Mesodermal cell (in vitro differentiated cells): ENCODE results near the gene SRSF3.
"Not testable (repeated sequence)": the region's sequence is repeated elsewhere in the genome, so short reads cannot be mapped to it uniquely, and the experiment has no call there.

Experiments
- H3K27ac ChIP-seq: 2 replicates; pipeline ENCODE4 v1.7.0; 2013; ENCODE audit warnings: mild to moderate bottlenecking, low read depth, low read length, moderate library complexity; ENCODE audit not compliant: severe bottlenecking
- H3K36me3 ChIP-seq: 2 replicates; pipeline ENCODE4 v1.7.1; 2013; ENCODE audit warnings: mild to moderate bottlenecking, low read length, moderate library complexity; ENCODE audit not compliant: control insufficient read depth, insufficient read depth
- H3K4me1 ChIP-seq: one replicate; pipeline ENCODE4 v1.7.1; 2013; ENCODE audit warnings: mild to moderate bottlenecking, low read length; ENCODE audit not compliant: insufficient read depth, control insufficient read depth, poor library complexity, severe bottlenecking
- H3K4me3 ChIP-seq: 2 replicates; pipeline ENCODE4 v1.7.0; 2013; ENCODE audit warnings: low read length, control low read depth, mild to moderate bottlenecking; ENCODE audit not compliant: insufficient read depth, poor library complexity, severe bottlenecking; ENCODE audit errors: extremely low read depth
- H3K9me3 ChIP-seq: 2 replicates; pipeline ENCODE4 v1.7.1; 2013; ENCODE audit warnings: mild to moderate bottlenecking, low read length, moderate library complexity; ENCODE audit not compliant: control insufficient read depth
- WGBS, 2 experiments: methylation state at CpG; one replicate each; pipeline ENCODE4 v1.1.5; 2013; ENCODE audit warnings: missing lambda C conversion rate in 2 of 2; ENCODE audit not compliant: insufficient coverage in 2 of 2; 5-methylcytosine and 5-hydroxymethylcytosine counted together

SRSF3 gene

GRCh38 chr6:36577301-36577700 is 16.9 kb upstream of the SRSF3 start:
- 60 to 86% methylated on average over 1 of the region's 2 CpGs for WGBS, 2 experiments
- Histone ChIP-seq H3K36me3 (no peaks in the 10 kb centered on the region), H3K4me1 (peaks cover 35% of the 10 kb centered on the region), H3K27ac (peak overlapping the region; percentile 74), H3K9me3 (no peaks in the 10 kb centered on the region), H3K4me3 (no peak overlapping the region)

- no peak overlapping the region for H3K4me3 ChIP-seq
- no peaks in the 10 kb centered on the region for H3K36me3 ChIP-seq
- no peaks in the 10 kb centered on the region for H3K9me3 ChIP-seq
- 94 to 95% methylated on average over 4 of the region's 5 CpGs for WGBS, 2 experiments
- H3K27ac ChIP-seq: peak overlapping the region; percentile 74
- H3K4me1 ChIP-seq: peaks cover 35% of the 10 kb centered on the region
These were observed 16.1 kb upstream of the SRSF3 start for GRCh38 chr6:36578030-36578429.

GRCh38 chr6:36578431-36578830 is 15.7 kb upstream of the SRSF3 start:
- WGBS, 2 experiments: 95% methylated on average over 4 of the region's 4 CpGs; no CpG with 5 or more reads in 1 of the 2 experiments
- Histone ChIP-seq H3K9me3 (no peaks in the 10 kb centered on the region), H3K27ac (peak overlapping the region; percentile 74), H3K4me1 (peaks cover 35% of the 10 kb centered on the region), H3K36me3 (no peaks in the 10 kb centered on the region), H3K4me3 (no peak overlapping the region)

- Histone ChIP-seq H3K36me3 (no peaks in the 10 kb centered on the region), H3K9me3 (no peaks in the 10 kb centered on the region), H3K4me1 (peaks cover 35% of the 10 kb centered on the region), H3K4me3 (no peak overlapping the region), H3K27ac (peak overlapping the region; percentile 79)
- WGBS, 2 experiments: 84 to 95% methylated on average over 2 to 4 of the region's 8 CpGs
These were observed 14.0 kb upstream of the SRSF3 start for GRCh38 chr6:36580184-36580526.

- H3K36me3 ChIP-seq: no peaks in the 10 kb centered on the region
- H3K27ac ChIP-seq: no peak overlapping the region
- no peaks in the 10 kb centered on the region for H3K9me3 ChIP-seq
- H3K4me3 ChIP-seq: no peak overlapping the region
- 67 to 88% methylated on average over 3 of the region's 4 CpGs for WGBS, 2 experiments
- H3K4me1 ChIP-seq: peaks cover 39% of the 10 kb centered on the region
These were observed 12.4 kb upstream of the SRSF3 start for GRCh38 chr6:36581716-36582115.

- WGBS, 2 experiments: 71% methylated on average over 1 of the region's 1 CpG; no CpG with 5 or more reads in 1 of the 2 experiments
- Histone ChIP-seq H3K9me3 (no peaks in the 10 kb centered on the region), H3K27ac (no peak overlapping the region), H3K4me1 (peaks cover 8% of the 10 kb centered on the region), H3K36me3 (no peaks in the 10 kb centered on the region), H3K4me3 (no peak overlapping the region)
These were observed 7.6 kb upstream of the SRSF3 start for GRCh38 chr6:36586606-36587005.

- not testable (repeated sequence) for H3K9me3 ChIP-seq, H3K27ac ChIP-seq, H3K36me3 ChIP-seq, H3K4me3 ChIP-seq, H3K4me1 ChIP-seq
- 58 to 91% methylated on average over 2 to 7 of the region's 9 CpGs for WGBS, 2 experiments
These were observed 5.1 kb upstream of the SRSF3 start for GRCh38 chr6:36589025-36589400.

- peaks cover 6% of the 10 kb centered on the region for H3K36me3 ChIP-seq
- no peak overlapping the region for H3K27ac ChIP-seq
- H3K4me1 ChIP-seq: peaks cover 6% of the 10 kb centered on the region
- H3K9me3 ChIP-seq: no peaks in the 10 kb centered on the region
- no CpG with 5 or more reads among the region's 1 CpG for WGBS, 2 experiments
- H3K4me3 ChIP-seq: no peak overlapping the region
These were observed 3.9 kb upstream of the SRSF3 start for GRCh38 chr6:36590237-36590636.

GRCh38 chr6:36592221-36592655 is 1.9 kb upstream of the SRSF3 start:
- H3K27ac ChIP-seq: no peak overlapping the region

GRCh38 chr6:36593569-36594028 is 563 bp upstream of the SRSF3 start:
- Histone ChIP-seq H3K4me3 (peak overlapping the region; percentile 97), H3K36me3 (peaks cover 37% of the 10 kb centered on the region), H3K9me3 (no peaks in the 10 kb centered on the region), H3K27ac (peak overlapping the region; percentile 99), H3K4me1 (peaks cover 7% of the 10 kb centered on the region)
- 6 to 9% methylated on average over 13 to 14 of the region's 15 CpGs for WGBS, 2 experiments

More at GRCh38 chr6:36592221-36592655, 1.9 kb upstream of the SRSF3 start:
- Histone ChIP-seq H3K4me1 (peaks cover 4% of the 10 kb centered on the region), H3K9me3 (no peaks in the 10 kb centered on the region), H3K36me3 (peaks cover 24% of the 10 kb centered on the region), H3K4me3 (no peak overlapping the region)
- 92 to 95% methylated on average over 4 to 11 of the region's 12 CpGs for WGBS, 2 experiments

- peaks cover 51% of the 10 kb centered on the region for H3K36me3 ChIP-seq
- H3K9me3 ChIP-seq: no peaks in the 10 kb centered on the region
- peak overlapping the region; percentile 97 for H3K4me3 ChIP-seq
- peak overlapping the region; percentile 99 for H3K27ac ChIP-seq
- WGBS, 2 experiments: 0% methylated on average over 4 of the region's 15 CpGs
- H3K4me1 ChIP-seq: peaks cover 15% of the 10 kb centered on the region
These were observed 868 bp downstream of the SRSF3 start for GRCh38 chr6:36594816-36595643.
